Activated CD4-positive, alpha-beta T cell treated with anti-CD3 and anti-CD28 coated beads, Interleukin-2, amount 50 U/mL, for 48 hours (primary cell): ENCODE results near the gene SNX9.

Experiments used
- DNase-seq, 2 experiments: peaks; one replicate each; pipeline ENCODE4 v3.0.0-alpha.2; 2020

Gene SNX9

GRCh38 chr6:157860505-157860991 is 37.5 kb downstream of the SNX9 start:
- no peak for DNase-seq

- DNase-seq = no peak
Measured at GRCh38 chr6:157861184-157861583, 38.1 kb downstream of the SNX9 start.

GRCh38 chr6:157861814-157862213 is 38.8 kb downstream of the SNX9 start:
- no peak for DNase-seq

- DNase-seq = no peak
Measured at GRCh38 chr6:157862706-157863105, 39.7 kb downstream of the SNX9 start.

GRCh38 chr6:157864185-157864761 is 41.2 kb downstream of the SNX9 start:
- DNase-seq = no peak

- DNase-seq = no peak
Measured at GRCh38 chr6:157865249-157865648, 42.2 kb downstream of the SNX9 start.

- DNase-seq = peak in 1 of 2 experiments; percentile 25
Measured at GRCh38 chr6:157867155-157867559, 44.1 kb downstream of the SNX9 start.

- DNase-seq = no peak
Measured at GRCh38 chr6:157867981-157868380, 44.9 kb downstream of the SNX9 start.

GRCh38 chr6:157868835-157869234 is 45.8 kb downstream of the SNX9 start:
- no peak for DNase-seq

- DNase-seq = no peak
Measured at GRCh38 chr6:157869673-157870302, 46.7 kb downstream of the SNX9 start.

- DNase-seq = peak; percentile 94
Measured at GRCh38 chr6:157873735-157874344, 50.8 kb downstream of the SNX9 start.

GRCh38 chr6:157877149-157877548 is 54.1 kb downstream of the SNX9 start:
- no peak for DNase-seq

GRCh38 chr6:157877573-157878438 is 54.8 kb downstream of the SNX9 start:
- DNase-seq = peak in 1 of 2 experiments; percentile 29

- DNase-seq = no peak
Measured at GRCh38 chr6:157879034-157879872, 56.2 kb downstream of the SNX9 start.

- DNase-seq = no peak
Measured at GRCh38 chr6:157879873-157880254, 56.8 kb downstream of the SNX9 start.

- no peak for DNase-seq
Measured at GRCh38 chr6:157880534-157880933, 57.5 kb downstream of the SNX9 start.

GRCh38 chr6:157881342-157881741 is 58.3 kb downstream of the SNX9 start:
- DNase-seq = no peak

GRCh38 chr6:157884756-157885155 is 61.7 kb downstream of the SNX9 start:
- DNase-seq = no peak

- DNase-seq = peak; percentile 47 to 63
Measured at GRCh38 chr6:157885211-157885788, 62.3 kb downstream of the SNX9 start.

GRCh38 chr6:157885876-157886275 is 62.8 kb downstream of the SNX9 start:
- peak in 1 of 2 experiments; percentile 44 for DNase-seq

GRCh38 chr6:157887892-157888291 is 64.8 kb downstream of the SNX9 start:
- DNase-seq = no peak
